ENCODE data around the gene SOX18. TPM values are rescaled to one million over a fixed set of nuclear protein-coding genes. Genes with fewer than 3 reads are reported as not detected.
A peak's percentile ranks its signal among the peaks of the same experiment; 100 is the strongest.

Gene SOX18
- total and polyA plus RNA-seq, 2 of the 13 experiments (the other 11 are each of a cell fraction or from before 2014, with no cell fraction given) = 1.6 to 1.9 TPM

DNA sequence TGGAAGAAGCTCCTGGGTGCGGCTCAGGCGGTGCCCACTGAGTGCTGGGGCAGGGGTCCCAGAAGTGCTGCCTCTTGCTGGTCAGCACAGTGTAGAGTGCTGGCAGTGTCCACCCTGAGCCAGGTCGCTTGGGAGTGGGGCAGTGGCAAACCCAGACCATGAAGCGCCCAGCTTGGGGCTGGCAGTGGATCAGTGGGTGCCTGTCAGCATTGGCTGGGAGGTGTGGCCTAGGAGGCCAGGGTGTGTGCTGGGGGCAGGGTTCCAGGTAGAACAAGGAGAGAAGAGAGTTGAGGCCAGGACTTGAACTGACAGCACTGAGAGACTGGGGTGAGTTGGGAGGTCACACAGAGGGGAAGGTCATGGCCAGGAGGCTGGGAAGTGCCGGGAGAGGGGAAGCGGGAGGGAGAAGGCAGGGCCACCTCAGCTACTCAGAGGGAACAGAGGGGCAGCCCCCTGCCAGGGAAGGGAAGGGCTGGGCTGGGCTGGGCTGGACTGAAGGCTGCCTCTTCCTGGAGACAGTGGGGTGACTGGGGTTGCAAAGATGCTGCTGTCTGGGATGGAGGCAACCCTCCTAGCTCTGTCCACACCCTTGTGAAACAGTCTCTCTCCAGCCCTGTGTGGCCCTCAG, 17.7 kb upstream of the SOX18 start (continued):
- TF ChIP-seq, protein P1, sequence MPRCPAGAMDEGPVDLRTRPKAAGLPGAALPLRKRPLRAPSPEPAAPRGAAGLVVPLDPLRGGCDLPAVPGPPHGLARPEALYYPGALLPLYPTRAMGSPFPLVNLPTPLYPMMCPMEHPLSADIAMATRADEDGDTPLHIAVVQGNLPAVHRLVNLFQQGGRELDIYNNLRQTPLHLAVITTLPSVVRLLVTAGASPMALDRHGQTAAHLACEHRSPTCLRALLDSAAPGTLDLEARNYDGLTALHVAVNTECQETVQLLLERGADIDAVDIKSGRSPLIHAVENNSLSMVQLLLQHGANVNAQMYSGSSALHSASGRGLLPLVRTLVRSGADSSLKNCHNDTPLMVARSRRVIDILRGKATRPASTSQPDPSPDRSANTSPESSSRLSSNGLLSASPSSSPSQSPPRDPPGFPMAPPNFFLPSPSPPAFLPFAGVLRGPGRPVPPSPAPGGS (CRISPR knock-in tag; IDR thresholded peaks at IDR 0.05) = no peak
- TF ChIP-seq SYNCRIP (IDR thresholded peaks at IDR 0.05; ENCODE audit: insufficient read depth, low read depth, low read length) = no peak
- TF ChIP-seq SIN3A (IDR thresholded peaks at IDR 0.05; ENCODE audit: borderline replicate concordance, low read depth, low read length) = no peak
- TF ChIP-seq, protein P2, sequence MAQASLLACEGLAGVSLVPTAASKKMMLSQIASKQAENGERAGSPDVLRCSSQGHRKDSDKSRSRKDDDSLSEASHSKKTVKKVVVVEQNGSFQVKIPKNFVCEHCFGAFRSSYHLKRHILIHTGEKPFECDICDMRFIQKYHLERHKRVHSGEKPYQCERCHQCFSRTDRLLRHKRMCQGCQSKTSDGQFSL (CRISPR knock-in tag; IDR thresholded peaks at IDR 0.05) = no peak
- TF ChIP-seq SP2 (CRISPR knock-in tag; IDR thresholded peaks at IDR 0.05) = peak; percentile 26; the same call in 1 of the 2 replicates
- TF ChIP-seq MIXL1 (CRISPR knock-in tag; IDR thresholded peaks at IDR 0.05) = no peak
- TF ChIP-seq ZNF572 (CRISPR knock-in tag; IDR thresholded peaks at IDR 0.05) = peak; percentile 25; the same call in 1 of the 2 replicates
- 0 out of 2 replicates have a peak, but pooled peaks have one; percentile 11 for TF ChIP-seq RAD21 (CRISPR knock-in tag; IDR thresholded peaks at IDR 0.05)
- no peak for TF ChIP-seq KDM6A (CRISPR knock-in tag; IDR thresholded peaks at IDR 0.05; ENCODE audit: low read depth)
- 0 out of 2 replicates have a peak, but pooled peaks have one; percentile 36 for TF ChIP-seq EEA1 (CRISPR knock-in tag; IDR thresholded peaks at IDR 0.05; ENCODE audit: borderline replicate concordance)
- TF ChIP-seq ZNF501 (CRISPR knock-in tag; IDR thresholded peaks at IDR 0.05) = 0 out of 2 replicates have a peak, but pooled peaks have one; percentile 55
- no peak for TF ChIP-seq ZNF180 (CRISPR knock-in tag; IDR thresholded peaks at IDR 0.05; ENCODE audit: borderline replicate concordance, low read depth)
- peak; percentile 22 for TF ChIP-seq RBM39 (IDR thresholded peaks at IDR 0.05; ENCODE audit: low read depth, low read length, poor library complexity, severe bottlenecking)
- TF ChIP-seq, protein P3, sequence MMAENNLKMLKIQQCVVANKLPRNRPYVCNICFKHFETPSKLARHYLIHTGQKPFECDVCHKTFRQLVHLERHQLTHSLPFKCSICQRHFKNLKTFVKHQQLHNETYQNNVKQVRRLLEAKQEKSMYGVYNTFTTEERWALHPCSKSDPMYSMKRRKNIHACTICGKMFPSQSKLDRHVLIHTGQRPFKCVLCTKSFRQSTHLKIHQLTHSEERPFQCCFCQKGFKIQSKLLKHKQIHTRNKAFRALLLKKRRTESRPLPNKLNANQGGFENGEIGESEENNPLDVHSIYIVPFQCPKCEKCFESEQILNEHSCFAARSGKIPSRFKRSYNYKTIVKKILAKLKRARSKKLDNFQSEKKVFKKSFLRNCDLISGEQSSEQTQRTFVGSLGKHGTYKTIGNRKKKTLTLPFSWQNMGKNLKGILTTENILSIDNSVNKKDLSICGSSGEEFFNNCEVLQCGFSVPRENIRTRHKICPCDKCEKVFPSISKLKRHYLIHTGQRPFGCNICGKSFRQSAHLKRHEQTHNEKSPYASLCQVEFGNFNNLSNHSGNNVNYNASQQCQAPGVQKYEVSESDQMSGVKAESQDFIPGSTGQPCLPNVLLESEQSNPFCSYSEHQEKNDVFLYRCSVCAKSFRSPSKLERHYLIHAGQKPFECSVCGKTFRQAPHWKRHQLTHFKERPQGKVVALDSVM (CRISPR knock-in tag; IDR thresholded peaks at IDR 0.05) = no peak
- TF ChIP-seq ZNF768 (CRISPR knock-in tag; IDR thresholded peaks at IDR 0.05) = 0 out of 2 replicates have a peak, but pooled peaks have one; percentile 14
- no peak for TF ChIP-seq ZNF292 (CRISPR knock-in tag; IDR thresholded peaks at IDR 0.05; ENCODE audit: borderline replicate concordance, low read depth)
- TF ChIP-seq, protein P4, sequence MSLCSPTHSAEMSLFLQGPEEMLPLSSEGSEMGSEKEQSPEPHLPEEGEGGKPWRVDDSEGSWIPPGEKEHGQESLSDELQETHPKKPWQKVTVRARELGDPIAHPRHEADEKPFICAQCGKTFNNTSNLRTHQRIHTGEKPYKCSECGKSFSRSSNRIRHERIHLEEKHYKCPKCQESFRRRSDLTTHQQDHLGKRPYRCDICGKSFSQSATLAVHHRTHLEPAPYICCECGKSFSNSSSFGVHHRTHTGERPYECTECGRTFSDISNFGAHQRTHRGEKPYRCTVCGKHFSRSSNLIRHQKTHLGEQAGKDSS (CRISPR knock-in tag; IDR thresholded peaks at IDR 0.05; ENCODE audit: borderline replicate concordance, low read depth) = no peak
- TF ChIP-seq, protein P5, sequence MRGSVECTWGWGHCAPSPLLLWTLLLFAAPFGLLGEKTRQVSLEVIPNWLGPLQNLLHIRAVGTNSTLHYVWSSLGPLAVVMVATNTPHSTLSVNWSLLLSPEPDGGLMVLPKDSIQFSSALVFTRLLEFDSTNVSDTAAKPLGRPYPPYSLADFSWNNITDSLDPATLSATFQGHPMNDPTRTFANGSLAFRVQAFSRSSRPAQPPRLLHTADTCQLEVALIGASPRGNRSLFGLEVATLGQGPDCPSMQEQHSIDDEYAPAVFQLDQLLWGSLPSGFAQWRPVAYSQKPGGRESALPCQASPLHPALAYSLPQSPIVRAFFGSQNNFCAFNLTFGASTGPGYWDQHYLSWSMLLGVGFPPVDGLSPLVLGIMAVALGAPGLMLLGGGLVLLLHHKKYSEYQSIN (CRISPR knock-in tag; IDR thresholded peaks at IDR 0.05; ENCODE audit: borderline replicate concordance) = no peak

Data from HepG2 (cell line).